K562 (cell line): ENCODE results near the gene SPATA2. TPM values are rescaled to one million over a fixed set of nuclear protein-coding genes. Genes with fewer than 3 reads are reported as not detected.
A peak's percentile ranks its signal among the peaks of the same experiment; 100 is the strongest.

Experiments used
- ATAC-seq: fragments of 200-7000 bp; cut with Tn5 transposase; 3 replicates; pipeline ENCODE4 v1.9.1; 2020; ENCODE audit warnings: moderate library complexity
- BruUV-seq: library from RNA; stranded (reverse); fragments of 400-500 nt; replicated peaks from 2 replicates; lab custom pipeline; 2021; lab: Mats Ljungman, UMichigan
- CTCF ChIA-PET: fragments of 300-600 bp; formaldehyde crosslinking; extraction: SDS; loops from one replicate; lab custom pipeline; 2021; ENCODE audit warnings: low intra/inter-chr PET ratio; lab: Yijun Ruan, JAX
- POLR2A ChIA-PET: fragments of 300-600, 350-650 bp; sonication (Branson Sonifier 250); formaldehyde crosslinking; extraction: SDS; loops from one replicate; lab custom pipeline; 2021; ENCODE audit warnings: antibody characterized with exemption, inconsistent platforms; lab: Yijun Ruan, JAX
- DNase-seq, 4 experiments: peaks; one replicate each; pipeline versions ENCODE4 v3.0.0 to v3.0.0-alpha.2; 2011 to 2018; ENCODE audit warnings: low spot score in 3 of 4, mixed read lengths in 3 of 4; ENCODE audit errors: extremely low read depth in 1 of 4
- FAIRE-seq: peaks from 2 replicates; lab custom pipeline; 2011; peaks lifted over from hg19 to GRCh38; lab: Jason Lieb, UNC
- H2AFZ ChIP-seq: 2 replicates; pipeline ENCODE4 v1.6.0; 2011; ENCODE audit warnings: low read depth, low read length, control low read depth, inconsistent platforms
- H3K27ac ChIP-seq: fragments of 200-600 bp; 3 replicates; pipeline ENCODE4 v1.8.0; 2011; ENCODE audit warnings: low read depth, mild to moderate bottlenecking, control low read depth, inconsistent platforms, low read length, moderate library complexity, mixed read lengths; ENCODE audit errors: extremely low read depth
- H3K27me3 ChIP-seq, 2 experiments: fragments of 300-600 bp in 1 of 2; 2 replicates in 1 of 2; 3 replicates in 1 of 2; pipeline versions ENCODE4 v1.6.0 to v1.8.0; 2011; ENCODE audit warnings: inconsistent platforms in 2 of 2, low read length in 2 of 2, mild to moderate bottlenecking in 1 of 2, mixed read lengths in 1 of 2, moderate library complexity in 1 of 2; ENCODE audit not compliant: control insufficient read depth in 2 of 2, insufficient read depth in 2 of 2
- H3K36me3 ChIP-seq: fragments of 300-600 bp; 3 replicates; pipeline ENCODE4 v1.8.0; 2011; ENCODE audit warnings: mild to moderate bottlenecking, low read length, inconsistent platforms; ENCODE audit not compliant: control insufficient read depth, insufficient read depth
- H3K4me1 ChIP-seq, 2 experiments: fragments of 200-600 bp in 1 of 2; replicated peaks in 1 of 2; 2 replicates in 1 of 2; 3 replicates in 1 of 2; pipeline versions ENCODE4 v1.5.1 to v1.8.0; 2011; ENCODE audit warnings: inconsistent platforms in 2 of 2, low read length in 2 of 2, mild to moderate bottlenecking in 1 of 2, mixed read lengths in 1 of 2, moderate library complexity in 1 of 2; ENCODE audit not compliant: control insufficient read depth in 2 of 2, insufficient read depth in 2 of 2
- H3K4me2 ChIP-seq: 2 replicates; pipeline ENCODE4 v1.6.1; 2011; ENCODE audit warnings: low read length, control low read depth, inconsistent platforms, mixed read lengths; ENCODE audit not compliant: insufficient read depth
- H3K4me3 ChIP-seq: fragments of 200-600 bp; sonication (generic), shearing (Covaris generic); 2 replicates; pipeline ENCODE4 v1.5.1; 2016; ENCODE audit warnings: control low read depth, inconsistent platforms
- H3K79me2 ChIP-seq: fragments of 200-600 bp; 3 replicates; pipeline ENCODE4 v1.8.0; 2011; ENCODE audit warnings: low read length, inconsistent platforms; ENCODE audit not compliant: control insufficient read depth, insufficient read depth
- H3K9ac ChIP-seq, 2 experiments: 2 replicates each; pipeline versions ENCODE4 v1.6.0 to v1.6.1; 2011; ENCODE audit warnings: low read depth in 2 of 2, low read length in 2 of 2, control low read depth in 1 of 2, inconsistent platforms in 1 of 2, mild to moderate bottlenecking in 1 of 2, mixed read lengths in 1 of 2; ENCODE audit not compliant: insufficient read depth in 1 of 2
- H3K9me1 ChIP-seq: one replicate; pipeline ENCODE4 v1.6.0; 2011; ENCODE audit warnings: inconsistent platforms, mild to moderate bottlenecking, low read length, moderate library complexity; ENCODE audit not compliant: control insufficient read depth, insufficient read depth
- H3K9me3 ChIP-seq: replicated peaks from 2 replicates; pipeline ENCODE4 v1.5.1; 2011; ENCODE audit warnings: low read depth, low read length, inconsistent platforms; ENCODE audit not compliant: control insufficient read depth, insufficient read depth
- H4K20me1 ChIP-seq: replicated peaks from 2 replicates; pipeline ENCODE4 v1.6.1; 2011; ENCODE audit warnings: low read length, inconsistent platforms, mixed read lengths; ENCODE audit not compliant: control insufficient read depth, insufficient read depth
- ATF6 ChIP-seq: sonication (generic); formaldehyde crosslinking; IDR thresholded peaks from 2 replicates; pipeline ENCODE4 v1.4.0; 2020; ENCODE audit warnings: mild to moderate bottlenecking, missing genetic modification reagents
- CHD4 ChIP-seq: fragments of 200-600 bp; sonication (generic); IDR thresholded peaks from 3 replicates; pipeline ENCODE4 v1.6.1; 2012; ENCODE audit warnings: low read depth, mild to moderate bottlenecking, mixed read lengths, low read length, inconsistent platforms; ENCODE audit not compliant: insufficient read depth, insufficient replicate concordance, poor library complexity, severe bottlenecking
- E2F3 ChIP-seq: fragments of 250-450 bp; sonication (Bioruptor Pico); IDR thresholded peaks from 2 replicates; pipeline ENCODE4 v1.4.0; 2020; ENCODE audit warnings: mild to moderate bottlenecking
- ID3 ChIP-seq, 2 experiments: fragments of 250-450 bp in 1 of 2; fragments of 450-650 bp in 1 of 2; sonication (Bioruptor Pico) in 1 of 2; IDR thresholded peaks; 2 replicates each; pipeline versions ENCODE4 v1.6.1 to v1.8.0; 2016 to 2021; ENCODE audit warnings: mild to moderate bottlenecking in 2 of 2, moderate library complexity in 2 of 2, missing compliant biosample characterization in 1 of 2, missing genetic modification characterization in 1 of 2
- NR0B1 ChIP-seq: fragments of 450-650 bp; IDR thresholded peaks from one replicate; pipeline ENCODE4 v1.6.1; 2018; ENCODE audit warnings: mild to moderate bottlenecking, moderate library complexity; ENCODE audit not compliant: partially characterized antibody
- POLR2G ChIP-seq: fragments of 200-400 bp; formaldehyde crosslinking; IDR thresholded peaks from 2 replicates; pipeline ENCODE4 v1.6.1; 2017; ENCODE audit warnings: low read depth, mild to moderate bottlenecking, antibody characterized with exemption, low read length, moderate library complexity
- ZNF778 ChIP-seq: fragments of 450-650 bp; formaldehyde crosslinking; IDR thresholded peaks from 2 replicates; pipeline ENCODE4 v1.4.0; 2020; ENCODE audit warnings: mild to moderate bottlenecking, moderate library complexity
- WGBS: fragments of 100-300 bp; shearing (Covaris generic); methylation state at CpG from one replicate; pipeline ENCODE4 v1.1.6; 2016; ENCODE audit warnings: low coverage, mixed read lengths; ENCODE audit not compliant: insufficient coverage; ENCODE audit errors: missing lambda C conversion rate; 5-methylcytosine and 5-hydroxymethylcytosine counted together
- in situ Hi-C: fragments of 300-500 bp; cut with MboI; formaldehyde crosslinking; loops from 4 replicates; pipeline ENCODE4 v1.15.0; 2018; ENCODE audit warnings: inconsistent platforms, mixed read lengths
- intact Hi-C: fragments of 100-400 bp; cut with micrococcal nuclease; formaldehyde crosslinking; loops from 2 replicates; pipeline ENCODE4 v1.14.2; 2022
- polyA plus RNA-seq, 8 experiments: library from polyadenylated mRNA; depleted of rRNA in 4 of 8; stranded (reverse) in 5 of 8; unstranded in 3 of 8; fragments of >200 nt; fragmentation: Nextera tagmentation in 2 of 8; fragmentation: Illumina TruSeq in 1 of 8; extraction: Ambion mirVana in 2 of 8; extraction: Trizol in 1 of 8; gene quantifications; 2 replicates each; pipeline versions ENCODE4 v1.2.1 to v1.2.3, GENCODE V29; 2011 to 2014; ENCODE audit warnings: inconsistent platforms in 1 of 8, missing spikeins in 1 of 8
- total RNA-seq, 7 experiments: library from RNA; depleted of rRNA in 6 of 7; stranded (reverse); fragments of >200 nt in 6 of 7; fragmentation: Illumina TruSeq in 2 of 7; extraction: Trizol in 2 of 7; gene quantifications; 2 replicates each; pipeline versions ENCODE4 v1.2.1 to v1.2.3, GENCODE V29; 2011 to 2021; ENCODE audit warnings: low replicate concordance in 1 of 7

Gene SPATA2
- total and polyA plus RNA-seq, 9 of the 15 experiments (the other 6 are each of a cell fraction or from before 2014, with no cell fraction given) = 0.46 to 8.2 (median 2.7) TPM

- BruUV-seq = no TSS peak
Observed at GRCh38 chr20:49889001-49889934, 26.1 kb downstream of the SPATA2 start.

More at GRCh38 chr20:49889001-49889934, 26.1 kb downstream of the SPATA2 start:
- no peak for ATAC-seq
- Histone ChIP-seq H3K9me1 (peaks cover 4% of the 10 kb centered on the region), H4K20me1 (peaks cover 12% of the 10 kb centered on the region; the same call in 1 of the 2 replicates), H3K4me1 (peaks cover 8 to 47% of the 10 kb centered on the region in 2 experiments), H3K4me3 (no peak overlapping the region), H3K79me2 (no peaks in the 10 kb centered on the region), H3K27me3 (no peaks in the 10 kb centered on the region), H3K27ac (no peak overlapping the region), H3K9ac (no peak overlapping the region), H3K9me3 (no peaks in the 10 kb centered on the region), H2AFZ (no peak overlapping the region), H3K36me3 (peaks cover 41% of the 10 kb centered on the region; the same call in 1 of the 3 replicates)
- intact Hi-C loops = loop anchor here (2.0 kb wide), 1 partner anchor 40 kb away; no protein-coding TSS in a partner anchor
- ChIA-PET CTCF (interaction anchor here (0.6 to 3.0 kb wide), 5 partner anchors 39 to 555 kb away, joined by 3 to 22 read pairs (median 3); no protein-coding TSS in a partner anchor), POLR2A (interaction anchor here (0.6 to 2.4 kb wide), 3 partner anchors 15 to 279 kb away, joined by 3 to 8 read pairs (median 3); no protein-coding TSS in a partner anchor)
- no peak for FAIRE-seq
- no peak for DNase-seq
- WGBS = 72% methylated on average over 8 of the region's 9 CpGs
- in situ Hi-C loops = loop anchor here (25.0 kb wide), 1 partner anchor 552 kb away; no protein-coding TSS in a partner anchor
- TF ChIP-seq ATF6 (no peak), E2F3 (CRISPR knock-in tag) (no peak), ZNF778 (no peak), NR0B1 (no peak), ID3 (CRISPR knock-in tag; IDR thresholded peaks at IDR 0.05) (no peak), ID3 (tag; IDR thresholded peaks at IDR 0.05) (no peak), POLR2G (peak; percentile 37; the same call in 1 of the 2 replicates), CHD4 (no peak)
- TF ChIP-seq, all 486 proteins: peak for 1
- no peak overlapping the region for H3K4me2 ChIP-seq
